ENCODE results near the gene AMZ1. TPM values are rescaled to one million over a fixed set of nuclear protein-coding genes. Genes with fewer than 3 reads are reported as not detected.
"Not testable (repeated sequence)": the region's sequence is repeated elsewhere in the genome, so short reads cannot be mapped to it uniquely, and the experiment has no call there.

The AMZ1 gene
- total RNA-seq, 1 donor from 2014 or later: 9.1 TPM

DNA sequence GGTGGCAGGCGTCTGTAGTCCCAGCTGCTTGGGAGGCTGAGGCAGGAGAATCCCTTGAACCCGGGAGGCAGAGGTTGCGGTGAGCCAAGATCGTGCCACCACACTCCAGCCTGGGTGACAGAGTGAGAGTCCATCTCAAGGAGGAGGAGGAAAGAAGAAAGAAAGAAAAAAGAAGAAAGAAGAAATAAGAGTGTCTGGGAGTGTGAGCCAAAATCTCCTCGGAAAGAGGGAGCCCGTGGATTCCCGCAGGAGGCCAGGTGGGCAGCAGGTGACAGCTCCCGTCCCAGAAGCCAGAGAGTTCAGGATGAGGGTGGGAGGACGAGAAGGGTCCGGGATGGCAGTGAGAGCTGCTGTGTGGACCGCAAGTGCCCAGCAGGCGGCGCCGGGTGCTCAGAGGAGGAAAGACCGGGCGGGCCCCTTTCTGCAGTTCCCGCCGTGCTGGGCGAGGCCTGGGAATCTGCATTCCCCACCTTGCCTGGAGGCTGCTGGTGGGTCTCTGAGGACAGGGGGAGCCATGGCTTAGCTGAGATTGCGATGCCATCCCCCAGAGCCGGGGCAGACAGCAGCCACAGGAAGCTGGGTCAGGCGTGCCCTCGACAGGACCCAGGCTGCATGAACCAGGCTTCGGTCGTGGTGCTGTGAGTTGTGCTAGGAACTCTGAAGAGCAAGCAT, 17.1 kb upstream of the AMZ1 start:
- Mint-ChIP-seq H3K4me1 (ENCODE audit: low read depth) (peaks cover 26% of the 10 kb centered on the region), H3K4me3 (ENCODE audit: unreplicated experiment) (no peak overlapping the region), H3K9me3 (ENCODE audit: low read depth) (peaks cover 10% of the 10 kb centered on the region), H3K36me3 (ENCODE audit: low read depth) (no peaks in the 10 kb centered on the region), H3K27me3 (ENCODE audit: low read depth) (peaks cover 5% of the 10 kb centered on the region), H3K27ac (ENCODE audit: unreplicated experiment) (peak overlapping the region; percentile 54)
- TF ChIP-seq, protein P1, sequence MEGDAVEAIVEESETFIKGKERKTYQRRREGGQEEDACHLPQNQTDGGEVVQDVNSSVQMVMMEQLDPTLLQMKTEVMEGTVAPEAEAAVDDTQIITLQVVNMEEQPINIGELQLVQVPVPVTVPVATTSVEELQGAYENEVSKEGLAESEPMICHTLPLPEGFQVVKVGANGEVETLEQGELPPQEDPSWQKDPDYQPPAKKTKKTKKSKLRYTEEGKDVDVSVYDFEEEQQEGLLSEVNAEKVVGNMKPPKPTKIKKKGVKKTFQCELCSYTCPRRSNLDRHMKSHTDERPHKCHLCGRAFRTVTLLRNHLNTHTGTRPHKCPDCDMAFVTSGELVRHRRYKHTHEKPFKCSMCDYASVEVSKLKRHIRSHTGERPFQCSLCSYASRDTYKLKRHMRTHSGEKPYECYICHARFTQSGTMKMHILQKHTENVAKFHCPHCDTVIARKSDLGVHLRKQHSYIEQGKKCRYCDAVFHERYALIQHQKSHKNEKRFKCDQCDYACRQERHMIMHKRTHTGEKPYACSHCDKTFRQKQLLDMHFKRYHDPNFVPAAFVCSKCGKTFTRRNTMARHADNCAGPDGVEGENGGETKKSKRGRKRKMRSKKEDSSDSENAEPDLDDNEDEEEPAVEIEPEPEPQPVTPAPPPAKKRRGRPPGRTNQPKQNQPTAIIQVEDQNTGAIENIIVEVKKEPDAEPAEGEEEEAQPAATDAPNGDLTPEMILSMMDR (IDR thresholded peaks at IDR 0.05): peak; percentile 92
- no peak for DNase-seq (ENCODE audit: low spot score)

DNA sequence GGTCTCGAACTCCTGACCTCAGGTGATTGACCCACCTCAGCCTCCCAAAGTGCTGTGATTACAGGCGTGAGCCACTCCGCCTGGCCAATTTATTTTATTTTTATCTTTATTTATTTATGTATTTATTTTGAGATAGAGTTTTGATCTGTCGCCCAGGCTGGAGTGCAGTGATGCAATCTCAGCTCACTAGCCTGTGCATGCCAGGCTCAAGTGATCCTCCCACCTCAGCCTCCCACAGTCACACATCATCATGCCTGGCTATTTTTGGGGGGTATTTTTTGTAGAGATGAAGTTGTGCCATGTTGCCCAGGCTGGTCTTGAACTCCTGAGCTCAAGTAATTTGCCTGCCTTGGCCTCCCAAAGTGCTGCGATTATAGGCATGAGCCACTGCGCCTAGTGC, 14.8 kb upstream of the AMZ1 start:
- not testable (repeated sequence) for H3K4me3 Mint-ChIP-seq (ENCODE audit: unreplicated experiment); H3K27ac Mint-ChIP-seq (ENCODE audit: unreplicated experiment); H3K36me3 Mint-ChIP-seq (ENCODE audit: low read depth); H3K9me3 Mint-ChIP-seq (ENCODE audit: low read depth); H3K27me3 Mint-ChIP-seq (ENCODE audit: low read depth); DNase-seq (ENCODE audit: low spot score)
- peaks cover 16% of the 10 kb centered on the region for H3K4me1 Mint-ChIP-seq (ENCODE audit: low read depth)

DNA sequence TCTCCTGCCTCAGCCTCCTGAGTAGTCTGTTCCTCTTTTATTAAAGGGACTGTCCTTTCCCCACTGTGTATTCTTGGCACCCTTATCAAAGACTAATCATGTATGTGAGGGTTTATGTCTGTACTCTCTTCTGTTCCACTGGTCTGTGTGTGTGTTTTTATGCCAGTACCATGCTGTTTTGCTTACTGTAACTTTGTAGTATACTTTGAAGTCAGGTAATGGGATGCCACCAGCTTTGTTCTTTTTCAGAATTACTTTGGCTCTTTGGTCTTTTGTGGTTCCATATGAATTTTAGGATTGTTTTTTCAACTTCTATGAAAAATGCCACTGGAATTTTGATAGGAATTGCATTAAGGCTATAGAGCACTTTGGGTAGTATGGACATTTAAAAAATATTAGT, 14.1 kb upstream of the AMZ1 start:
- H3K4me3 Mint-ChIP-seq (ENCODE audit: unreplicated experiment): no peak overlapping the region
- H3K36me3 Mint-ChIP-seq (ENCODE audit: low read depth): no peaks in the 10 kb centered on the region
- TF ChIP-seq, protein P1 (IDR thresholded peaks at IDR 0.05): no peak
- H3K27ac Mint-ChIP-seq (ENCODE audit: unreplicated experiment): no peak overlapping the region
- peaks cover 13% of the 10 kb centered on the region for H3K4me1 Mint-ChIP-seq (ENCODE audit: low read depth)
- no peak for DNase-seq (ENCODE audit: low spot score)
- peaks cover 5% of the 10 kb centered on the region for H3K27me3 Mint-ChIP-seq (ENCODE audit: low read depth)
- peaks cover 10% of the 10 kb centered on the region for H3K9me3 Mint-ChIP-seq (ENCODE audit: low read depth)

DNA sequence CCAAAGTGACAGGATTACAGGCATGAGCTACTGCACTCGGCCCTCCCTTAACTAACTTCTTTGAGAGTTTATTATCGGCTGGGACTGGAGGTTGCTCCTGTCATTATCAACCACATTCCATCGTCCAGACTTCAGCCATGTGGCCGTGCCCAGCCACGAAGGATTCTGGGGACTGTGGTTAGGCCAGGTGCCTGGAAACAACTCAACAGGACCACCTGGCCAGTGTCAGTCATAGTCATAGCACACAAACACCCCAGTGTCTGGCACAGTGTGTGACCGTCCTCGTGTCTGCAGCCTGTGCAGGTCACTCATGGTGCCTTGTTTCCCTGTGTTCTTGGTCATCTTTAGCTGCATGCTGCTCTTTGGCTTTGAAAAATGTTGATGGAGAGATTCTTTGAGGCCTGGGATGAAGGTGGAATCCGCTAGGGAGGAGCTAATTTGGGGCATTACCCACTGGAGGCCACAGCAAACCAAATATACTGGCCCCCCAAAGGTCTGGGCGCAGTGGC, 12.7 kb upstream of the AMZ1 start:
- TF ChIP-seq, protein P1 (IDR thresholded peaks at IDR 0.05): no peak
- no peak for DNase-seq (ENCODE audit: low spot score)
- H3K27me3 Mint-ChIP-seq (ENCODE audit: low read depth): no peaks in the 10 kb centered on the region
- no peak overlapping the region for H3K4me3 Mint-ChIP-seq (ENCODE audit: unreplicated experiment)
- H3K27ac Mint-ChIP-seq (ENCODE audit: unreplicated experiment): no peak overlapping the region
- no peaks in the 10 kb centered on the region for H3K36me3 Mint-ChIP-seq (ENCODE audit: low read depth)
- H3K4me1 Mint-ChIP-seq (ENCODE audit: low read depth): peaks cover 7% of the 10 kb centered on the region
- peaks cover 10% of the 10 kb centered on the region for H3K9me3 Mint-ChIP-seq (ENCODE audit: low read depth)

DNA sequence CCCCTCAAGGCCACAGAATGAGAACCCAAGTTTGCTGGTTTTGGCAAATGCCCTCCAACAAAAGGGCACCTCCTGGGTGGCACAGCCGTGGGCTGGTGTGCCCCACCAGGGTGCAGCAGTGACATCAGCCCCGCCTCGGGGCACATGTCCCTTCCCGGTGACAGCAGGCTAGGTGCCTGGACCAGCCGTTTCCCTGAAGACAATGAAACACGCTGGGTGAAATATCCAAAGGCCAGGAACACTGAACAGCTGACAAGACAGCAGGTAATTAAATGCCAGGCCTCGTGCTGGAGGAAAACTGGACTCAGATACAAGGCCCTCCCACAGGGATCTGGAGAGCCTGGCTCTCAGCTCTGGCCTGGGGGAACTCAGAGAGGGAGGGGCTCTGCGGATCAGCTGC, 11.4 kb upstream of the AMZ1 start:
- DNase-seq (ENCODE audit: low spot score); H3K9me3 Mint-ChIP-seq (ENCODE audit: low read depth); H3K36me3 Mint-ChIP-seq (ENCODE audit: low read depth); H3K27ac Mint-ChIP-seq (ENCODE audit: unreplicated experiment); H3K4me1 Mint-ChIP-seq (ENCODE audit: low read depth); H3K4me3 Mint-ChIP-seq (ENCODE audit: unreplicated experiment); H3K27me3 Mint-ChIP-seq (ENCODE audit: low read depth): not testable (repeated sequence)

DNA sequence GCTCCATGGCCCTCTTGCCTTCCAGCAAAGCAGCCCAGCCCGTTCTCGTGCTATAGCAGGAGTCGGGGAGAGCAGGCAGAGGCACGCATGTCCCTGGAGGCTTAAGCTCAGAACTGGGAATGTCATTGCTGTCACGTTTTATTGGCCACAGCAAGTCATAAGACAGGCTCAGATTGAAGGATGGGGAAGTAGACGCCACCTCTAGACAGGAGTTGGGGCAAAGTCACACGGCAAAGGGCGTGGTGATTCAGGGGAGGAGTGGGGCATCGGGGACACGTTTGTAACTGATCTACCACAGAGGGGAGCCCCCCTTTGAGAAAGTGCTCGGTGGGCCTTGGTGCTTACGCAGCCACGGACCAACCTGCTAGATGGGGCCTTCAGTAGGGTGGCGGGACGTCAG, 9.5 kb upstream of the AMZ1 start:
- H3K27me3 Mint-ChIP-seq (ENCODE audit: low read depth); H3K36me3 Mint-ChIP-seq (ENCODE audit: low read depth); H3K4me3 Mint-ChIP-seq (ENCODE audit: unreplicated experiment): not testable (repeated sequence)

DNA sequence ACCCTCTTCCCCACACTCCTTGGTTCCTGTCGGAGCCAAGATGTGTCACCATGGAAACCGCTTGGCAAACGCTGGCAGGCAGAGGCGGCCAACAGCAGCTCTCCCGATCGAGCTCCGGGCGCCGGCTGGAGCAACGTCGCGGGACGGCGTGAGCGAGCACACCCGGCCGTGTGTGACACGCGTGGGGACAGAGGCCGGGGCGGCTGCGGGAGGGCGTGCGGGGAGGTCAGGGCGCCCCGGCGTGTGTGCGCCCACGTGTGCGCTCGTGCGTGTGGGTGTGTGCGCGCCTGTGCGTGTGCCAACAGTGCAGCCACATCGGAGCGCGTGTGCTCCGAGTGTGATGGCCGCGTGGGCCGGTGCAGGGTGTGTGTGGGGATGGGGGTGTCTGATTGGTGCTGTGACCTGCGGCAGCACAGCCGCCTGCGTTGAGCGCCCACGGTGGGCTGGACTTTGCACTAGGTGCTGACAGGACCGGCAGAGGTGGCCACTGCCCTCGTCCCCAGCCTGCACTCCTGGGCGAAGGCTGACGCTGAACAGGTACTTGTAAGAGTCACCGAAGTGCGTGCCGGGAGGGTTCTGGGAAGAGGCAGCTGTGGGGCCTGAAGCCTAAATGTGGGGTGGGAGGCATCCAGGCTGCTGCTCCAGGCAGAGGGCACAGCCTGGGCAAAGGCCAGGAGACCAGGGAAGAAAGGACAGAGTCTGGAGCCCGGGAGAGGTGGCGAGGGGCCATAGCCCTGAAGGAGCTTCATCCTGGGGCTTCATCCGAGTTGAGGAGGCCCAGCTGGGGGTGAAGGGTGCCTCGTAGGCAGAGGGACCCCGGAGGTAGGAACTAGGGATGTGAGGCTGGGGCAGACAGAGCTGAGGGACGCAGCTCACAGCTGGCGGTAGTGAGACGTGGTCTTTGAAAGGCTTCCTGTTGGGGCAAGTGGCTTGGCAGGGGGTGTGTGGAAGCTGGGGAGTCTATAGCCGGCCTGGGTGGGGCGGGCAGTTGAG, 8.6 kb upstream of the AMZ1 start:
- not testable (repeated sequence) for H3K27me3 Mint-ChIP-seq (ENCODE audit: low read depth); H3K36me3 Mint-ChIP-seq (ENCODE audit: low read depth); H3K9me3 Mint-ChIP-seq (ENCODE audit: low read depth); DNase-seq (ENCODE audit: low spot score); H3K27ac Mint-ChIP-seq (ENCODE audit: unreplicated experiment); H3K4me1 Mint-ChIP-seq (ENCODE audit: low read depth); H3K4me3 Mint-ChIP-seq (ENCODE audit: unreplicated experiment)

More for the DNA sequence above, 9.5 kb upstream of the AMZ1 start:
- not testable (repeated sequence) for H3K9me3 Mint-ChIP-seq (ENCODE audit: low read depth); H3K27ac Mint-ChIP-seq (ENCODE audit: unreplicated experiment); DNase-seq (ENCODE audit: low spot score); H3K4me1 Mint-ChIP-seq (ENCODE audit: low read depth)
